Thyroid gland (tissue), 4 donors: Measurements from ENCODE around the gene LAMA1.

Experiments used
- POLR2A ChIP-seq, 2 donors: fragments of 450-650 bp; IDR thresholded peaks; one replicate each; pipeline ENCODE4 v1.6.1; 2017; ENCODE audit warnings: antibody characterized with exemption in 2 of 2, mild to moderate bottlenecking in 2 of 2, moderate library complexity in 1 of 2
- TF ChIP-seq, protein P1 (sequence below), 6 experiments: fragments of 200-600 bp in 3 of 6; fragments of 450-650 bp in 3 of 6; sonication (generic) in 3 of 6; IDR thresholded peaks; one replicate each; pipeline ENCODE4 v1.5.1; 2016 to 2019; ENCODE audit warnings: antibody characterized with exemption in 6 of 6, mild to moderate bottlenecking in 2 of 6, inconsistent platforms in 1 of 6, moderate library complexity in 1 of 6

DNA sequence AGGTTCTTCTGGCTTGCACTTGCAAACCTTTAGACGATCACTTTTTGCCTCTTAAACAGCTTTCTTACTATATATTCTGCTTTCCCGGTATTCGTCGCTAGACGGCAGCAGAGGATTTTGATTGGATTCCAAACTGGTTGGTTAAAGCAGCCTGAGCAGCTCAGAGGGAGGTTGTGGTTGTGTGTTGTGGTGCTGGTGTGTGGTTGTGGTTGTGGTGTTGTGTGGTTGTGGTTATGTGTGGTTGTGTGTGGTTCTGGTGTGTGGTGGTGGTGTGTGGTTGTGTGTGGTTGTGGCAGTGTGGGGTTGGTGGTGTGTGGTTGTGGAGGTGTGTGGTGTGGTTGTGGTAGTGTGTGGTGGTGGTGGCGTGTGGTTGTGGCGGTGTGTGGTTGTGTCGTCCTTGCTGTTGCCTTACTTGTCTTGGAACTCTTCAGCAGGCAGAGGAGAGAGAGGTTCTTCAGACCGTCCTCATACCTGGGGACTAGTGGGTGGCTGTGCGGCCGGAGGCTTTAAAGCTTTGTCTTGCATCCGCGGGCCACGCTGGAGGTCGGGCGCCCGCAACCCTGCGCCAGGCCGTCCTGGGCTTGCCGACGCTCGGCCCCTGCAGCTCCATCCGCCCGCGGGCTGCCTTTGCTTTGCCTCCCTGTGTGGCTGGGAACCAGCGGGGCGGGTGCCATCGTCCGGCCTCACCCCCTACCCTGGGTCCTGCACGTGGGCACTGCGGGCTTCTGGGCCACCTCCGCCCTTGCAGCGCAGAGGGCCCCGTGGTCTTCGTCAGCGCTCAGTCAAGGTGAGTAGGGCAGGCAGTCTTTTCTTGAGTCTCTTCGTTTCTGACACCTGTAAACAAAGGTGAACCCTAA, 197.3 kb downstream of the LAMA1 start:
- TF ChIP-seq, protein P1, sequence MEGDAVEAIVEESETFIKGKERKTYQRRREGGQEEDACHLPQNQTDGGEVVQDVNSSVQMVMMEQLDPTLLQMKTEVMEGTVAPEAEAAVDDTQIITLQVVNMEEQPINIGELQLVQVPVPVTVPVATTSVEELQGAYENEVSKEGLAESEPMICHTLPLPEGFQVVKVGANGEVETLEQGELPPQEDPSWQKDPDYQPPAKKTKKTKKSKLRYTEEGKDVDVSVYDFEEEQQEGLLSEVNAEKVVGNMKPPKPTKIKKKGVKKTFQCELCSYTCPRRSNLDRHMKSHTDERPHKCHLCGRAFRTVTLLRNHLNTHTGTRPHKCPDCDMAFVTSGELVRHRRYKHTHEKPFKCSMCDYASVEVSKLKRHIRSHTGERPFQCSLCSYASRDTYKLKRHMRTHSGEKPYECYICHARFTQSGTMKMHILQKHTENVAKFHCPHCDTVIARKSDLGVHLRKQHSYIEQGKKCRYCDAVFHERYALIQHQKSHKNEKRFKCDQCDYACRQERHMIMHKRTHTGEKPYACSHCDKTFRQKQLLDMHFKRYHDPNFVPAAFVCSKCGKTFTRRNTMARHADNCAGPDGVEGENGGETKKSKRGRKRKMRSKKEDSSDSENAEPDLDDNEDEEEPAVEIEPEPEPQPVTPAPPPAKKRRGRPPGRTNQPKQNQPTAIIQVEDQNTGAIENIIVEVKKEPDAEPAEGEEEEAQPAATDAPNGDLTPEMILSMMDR (IDR thresholded peaks at IDR 0.05) = peak in 4 of 6 experiments; percentile 39 to 87 (median 66)
- no peak for TF ChIP-seq POLR2A (IDR thresholded peaks at IDR 0.05)
